HG02970 (cell line): Measurements from ENCODE around the gene PRM1.

Source experiments
- ATAC-seq: cut with Tn5 transposase; IDR thresholded peaks from one replicate; pipeline ENCODE4 v1.9.1; 2021; ENCODE audit warnings: mild to moderate bottlenecking, moderate library complexity, moderate number of reproducible peaks; ENCODE audit not compliant: unreplicated experiment, low FRiP score

Gene PRM1

DNA sequence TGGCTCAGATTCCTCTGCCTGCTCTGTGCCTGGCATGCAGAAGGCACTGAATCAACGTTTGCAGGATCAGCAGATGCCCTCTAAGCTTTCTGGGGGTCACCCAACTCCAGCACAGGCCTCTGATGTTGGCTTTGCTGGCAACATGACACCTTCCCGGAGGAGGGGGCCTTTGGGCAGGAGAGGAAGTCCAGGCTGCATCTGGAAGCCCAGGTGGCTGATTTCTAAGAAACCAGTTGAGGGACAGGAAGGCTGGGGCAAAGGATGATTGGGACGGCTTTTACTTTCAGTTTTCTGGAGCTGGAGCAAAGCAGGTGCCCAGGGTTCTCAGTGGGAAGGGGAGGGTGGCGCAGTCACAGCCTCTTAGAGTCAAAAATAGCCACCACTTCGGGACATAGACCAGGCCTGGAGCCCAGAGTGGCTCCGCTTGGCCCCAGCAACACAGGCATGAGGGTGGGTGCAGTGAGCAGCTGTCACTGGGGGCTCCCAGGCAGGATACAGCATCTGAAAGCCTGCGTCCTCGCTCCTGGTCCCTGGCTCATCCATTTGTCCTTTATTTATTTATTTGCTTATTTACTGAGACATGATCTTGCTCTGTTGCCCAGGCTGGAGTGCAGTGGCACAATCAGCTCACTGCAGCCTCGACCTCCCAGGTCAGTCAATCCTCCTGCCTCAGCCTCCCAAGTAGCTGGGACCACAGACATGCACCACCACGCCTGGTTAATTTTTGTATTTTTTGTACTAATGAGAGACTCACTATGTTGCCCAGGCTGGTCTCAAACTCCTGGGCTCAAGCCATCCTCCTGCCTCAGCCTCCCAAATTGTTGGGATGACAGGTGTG lies 40.3 kb downstream of the PRM1 start:
- ATAC-seq: no peak

DNA sequence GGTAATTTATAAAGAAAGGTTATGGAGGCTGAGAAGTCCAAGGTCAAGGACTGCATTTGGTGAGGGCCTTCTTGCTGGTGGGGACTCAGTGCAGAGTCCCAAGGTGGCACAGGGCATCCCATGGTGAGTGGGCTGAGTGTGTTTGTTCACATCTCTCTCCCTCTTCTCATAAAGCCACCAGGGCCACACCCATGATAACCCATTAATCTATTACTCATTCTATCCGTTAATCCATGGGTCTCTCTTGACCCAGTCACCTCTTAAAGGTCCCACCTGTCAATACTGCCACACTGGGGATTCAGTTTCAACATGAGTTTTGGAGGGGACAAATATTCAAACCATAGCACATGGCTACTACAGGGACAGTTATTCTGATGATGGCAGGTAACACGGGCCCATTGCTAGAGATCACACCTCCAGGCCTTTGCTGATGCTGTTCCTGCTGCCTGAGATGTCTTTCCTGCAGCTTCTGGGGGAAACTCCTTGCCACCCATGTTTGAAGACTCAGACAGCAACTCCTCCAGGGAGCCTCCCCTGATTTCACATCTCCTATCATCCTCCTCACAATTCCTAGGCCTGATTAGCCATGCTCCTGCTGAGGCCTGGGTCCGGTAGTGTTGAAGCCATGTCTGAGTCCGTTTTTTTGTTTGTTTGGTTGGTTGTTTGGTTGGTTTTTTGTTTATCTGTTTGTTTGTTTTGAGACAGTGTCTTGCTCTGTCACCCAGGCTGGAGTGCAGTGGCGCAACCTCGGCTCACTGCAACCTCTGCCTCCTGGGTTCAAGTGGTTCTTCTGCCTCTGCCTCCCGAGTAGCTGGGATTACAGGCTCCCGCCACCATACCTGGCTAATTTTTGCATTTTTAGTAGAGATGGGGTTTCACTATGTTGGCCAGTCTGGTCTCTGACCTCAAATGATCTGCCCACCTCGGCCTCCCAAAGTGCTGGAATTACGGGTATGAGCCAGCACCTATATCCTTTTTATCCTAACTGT lies 41.2 kb downstream of the PRM1 start:
- ATAC-seq: no peak

DNA sequence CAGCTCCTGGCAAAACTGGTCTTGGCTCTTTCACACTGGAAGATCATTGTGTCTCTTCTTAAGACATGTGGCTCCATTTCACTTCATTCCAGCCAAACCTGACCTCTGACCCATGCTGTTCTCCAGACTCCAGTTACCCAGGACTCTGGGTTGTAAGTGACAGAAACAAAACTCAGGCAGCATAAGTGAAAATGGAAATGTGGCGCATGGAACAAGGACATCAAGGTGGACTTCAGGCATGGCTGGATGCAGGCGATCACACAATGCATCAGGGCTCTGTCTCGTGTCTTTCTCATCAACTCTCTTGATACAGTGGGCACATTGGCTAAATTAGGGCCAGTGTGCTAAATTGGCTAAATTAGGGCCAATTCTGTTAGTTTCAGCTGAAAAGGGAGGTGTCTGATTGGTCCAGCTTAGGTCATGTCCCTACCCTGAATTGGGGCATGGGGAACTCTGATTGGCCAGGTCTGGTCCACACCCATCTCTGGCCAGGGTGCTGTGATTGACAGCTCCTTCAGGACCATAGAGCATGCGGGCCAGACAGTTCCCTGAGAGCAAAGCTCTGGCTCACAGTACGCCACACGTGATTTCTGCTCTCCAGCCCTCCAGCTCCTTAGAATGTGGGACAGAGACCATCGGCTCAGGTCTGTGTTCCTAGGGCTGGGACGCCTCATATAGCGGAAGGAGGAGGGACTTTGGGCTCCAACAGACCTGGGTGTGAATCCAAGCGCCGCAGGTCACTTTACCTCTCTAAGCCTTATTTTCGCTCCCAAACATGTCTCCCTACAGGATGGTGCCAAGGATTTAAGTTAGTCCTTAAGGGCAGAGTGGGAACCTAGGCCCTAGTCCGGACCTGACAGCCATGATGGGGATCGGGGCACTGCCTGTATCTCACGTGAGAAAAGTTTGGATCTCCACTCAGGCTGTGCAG lies 42.6 kb downstream of the PRM1 start:
- ATAC-seq: no peak

DNA sequence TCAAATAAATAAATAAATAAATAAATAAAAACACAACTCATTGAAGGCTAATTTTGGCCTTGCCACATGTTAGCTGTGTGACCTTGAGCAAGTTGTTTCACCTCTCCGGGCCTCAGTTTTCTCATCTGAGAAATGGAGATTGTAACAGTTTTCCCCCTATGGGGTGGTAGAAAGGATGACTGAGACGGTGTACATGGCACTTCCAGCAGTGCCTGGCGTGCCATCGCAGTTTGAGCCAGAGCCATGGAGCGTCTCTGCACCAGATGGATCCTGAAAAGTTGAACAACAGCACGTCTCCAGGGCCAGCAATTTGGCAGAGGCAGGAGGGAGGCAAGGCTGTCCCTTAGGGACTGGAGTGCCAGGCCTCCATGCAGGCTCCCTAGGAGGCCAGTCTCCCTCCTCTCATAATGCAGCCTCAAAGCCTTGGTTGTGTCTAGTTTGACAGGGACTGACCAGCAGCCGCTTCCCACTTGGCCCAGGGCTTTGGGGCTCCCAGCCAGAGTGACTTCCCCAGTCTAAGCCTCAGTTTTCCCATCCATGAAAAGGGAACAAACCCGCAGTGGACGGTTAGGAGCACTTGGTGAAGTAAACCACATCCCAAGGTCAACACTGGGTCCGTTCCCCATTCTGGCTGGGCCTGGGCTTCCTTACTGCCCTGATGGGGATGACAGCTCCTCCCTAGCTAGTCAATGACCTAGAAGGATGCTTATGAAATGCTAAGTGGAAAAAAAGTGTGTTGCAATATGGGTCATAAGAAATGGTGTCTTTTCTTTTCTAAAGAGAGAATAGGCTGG lies 44.5 kb downstream of the PRM1 start:
- no peak for ATAC-seq

DNA sequence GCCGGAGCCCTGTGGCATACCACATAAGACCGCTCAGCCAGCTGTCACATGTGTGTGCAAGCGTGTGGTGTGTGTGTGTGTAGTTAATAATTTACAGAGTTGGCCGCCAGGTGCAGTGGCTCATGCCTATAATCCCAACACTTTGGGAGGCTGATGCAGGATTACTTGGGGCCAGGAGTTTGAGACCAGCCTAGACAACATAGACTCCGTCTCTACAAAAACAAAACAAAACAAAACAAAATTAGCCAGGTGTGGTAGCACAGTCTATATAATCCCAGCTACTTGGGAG lies 45.5 kb downstream of the PRM1 start:
- no peak for ATAC-seq

DNA sequence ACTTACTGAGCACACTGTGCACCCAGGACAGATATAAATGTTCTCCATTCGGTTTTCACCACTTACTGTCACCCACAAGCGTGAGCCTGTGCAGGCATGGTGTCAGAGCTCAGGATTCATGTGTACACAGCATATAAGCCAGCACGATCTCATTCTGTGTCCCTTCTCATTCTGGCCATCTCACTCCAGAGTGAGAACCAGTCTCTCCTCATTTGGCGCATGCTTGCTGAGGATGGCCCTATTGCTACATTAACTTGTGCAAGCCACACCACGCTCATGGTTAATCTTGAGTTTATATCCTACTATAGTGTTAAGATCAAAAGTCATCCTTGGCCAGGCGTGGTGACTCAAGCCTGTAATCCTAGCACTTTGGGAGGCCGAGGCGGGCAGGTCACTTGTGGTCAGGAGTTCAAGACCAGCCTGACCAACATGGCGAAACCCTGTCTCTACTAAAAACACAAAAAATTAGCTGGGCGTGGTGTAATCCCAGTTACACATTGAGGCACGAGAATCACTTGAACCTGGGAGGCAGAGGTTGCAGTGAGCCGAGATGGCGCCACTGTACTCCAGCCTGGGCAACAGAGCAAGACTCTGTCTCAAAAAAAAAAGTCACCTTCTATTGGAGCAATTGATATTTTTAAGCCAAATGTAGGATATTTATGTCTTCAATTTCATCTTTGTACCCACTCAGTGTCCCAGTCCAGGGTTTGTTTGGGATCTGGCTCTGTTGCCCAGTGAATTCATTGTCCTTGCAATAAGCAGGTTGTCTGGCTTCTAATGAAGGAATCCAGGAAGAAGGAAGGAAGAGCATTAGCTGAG lies 46.0 kb downstream of the PRM1 start:
- no peak for ATAC-seq

DNA sequence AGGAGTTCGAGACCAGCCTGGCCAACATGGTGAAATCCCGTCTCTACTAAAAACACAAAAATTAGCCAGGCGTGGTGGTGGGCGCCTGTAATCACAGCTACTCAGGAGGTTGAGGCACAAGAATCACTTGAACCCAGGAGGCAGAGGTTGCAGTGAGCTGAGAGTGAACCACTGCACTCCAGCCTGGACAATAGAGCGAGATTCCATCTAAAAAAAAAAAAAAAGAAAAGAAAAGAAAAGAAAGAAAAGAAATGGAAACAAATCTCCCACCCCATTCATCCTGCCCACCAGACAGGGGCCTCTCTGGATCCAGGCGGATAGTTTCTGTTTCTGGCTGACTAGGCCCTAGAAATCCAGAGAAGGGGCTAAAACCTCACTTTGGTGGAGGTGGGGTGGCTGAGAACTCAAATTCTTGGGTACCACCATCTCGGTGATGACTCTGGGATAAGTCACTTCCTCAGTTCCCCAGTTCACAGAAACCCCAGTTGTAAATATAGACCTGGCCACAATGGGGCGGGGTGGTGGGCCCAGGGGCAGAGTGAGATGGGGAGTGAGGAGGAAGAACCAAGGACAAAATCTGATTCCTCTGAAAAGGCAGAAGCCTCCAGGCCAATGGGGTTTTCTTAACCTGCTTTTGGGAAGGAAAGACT lies 47.3 kb downstream of the PRM1 start:
- ATAC-seq: no peak

DNA sequence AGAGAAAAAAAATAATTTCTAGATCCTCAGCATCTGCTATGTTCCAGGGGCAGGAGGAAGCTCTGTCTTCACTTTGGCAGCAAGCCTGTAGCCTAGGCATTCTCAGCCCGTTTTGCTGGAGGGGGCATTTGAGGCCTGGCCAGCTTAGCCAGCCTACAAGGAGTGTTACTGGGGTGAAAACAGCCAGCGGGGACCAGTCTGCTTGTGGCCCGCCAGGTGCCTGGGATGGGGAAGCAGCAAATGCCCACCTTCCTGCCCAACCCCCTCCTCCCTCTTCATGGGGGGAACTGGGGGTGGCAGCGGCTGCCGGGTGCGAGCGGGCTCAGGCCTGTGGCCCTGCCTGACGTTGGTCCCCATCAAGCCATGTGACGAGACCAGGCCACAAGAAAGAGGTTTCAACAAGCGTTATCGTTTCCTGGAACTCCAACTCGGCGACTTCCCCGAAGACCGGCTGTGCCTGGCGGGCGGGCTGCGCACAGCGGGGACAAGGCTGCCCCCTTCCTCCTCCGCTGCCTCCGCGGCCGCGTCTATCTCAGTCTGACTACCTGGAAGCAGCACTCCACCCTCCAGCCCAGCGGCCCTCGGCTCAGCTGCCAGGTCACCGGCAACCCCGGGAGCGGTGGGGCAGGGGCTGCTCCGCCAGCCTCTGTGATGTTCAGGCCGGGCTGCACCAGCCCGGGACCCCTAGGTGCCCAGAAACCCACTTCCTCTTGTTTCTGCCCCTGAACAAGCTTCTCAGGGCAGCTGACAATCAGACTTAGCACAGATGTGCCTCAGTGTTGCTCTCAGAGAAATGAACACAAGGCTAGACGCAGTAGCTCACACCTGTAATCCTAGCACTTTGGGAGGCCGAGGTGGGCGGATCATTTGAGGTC lies 48.0 kb downstream of the PRM1 start:
- no peak for ATAC-seq

DNA sequence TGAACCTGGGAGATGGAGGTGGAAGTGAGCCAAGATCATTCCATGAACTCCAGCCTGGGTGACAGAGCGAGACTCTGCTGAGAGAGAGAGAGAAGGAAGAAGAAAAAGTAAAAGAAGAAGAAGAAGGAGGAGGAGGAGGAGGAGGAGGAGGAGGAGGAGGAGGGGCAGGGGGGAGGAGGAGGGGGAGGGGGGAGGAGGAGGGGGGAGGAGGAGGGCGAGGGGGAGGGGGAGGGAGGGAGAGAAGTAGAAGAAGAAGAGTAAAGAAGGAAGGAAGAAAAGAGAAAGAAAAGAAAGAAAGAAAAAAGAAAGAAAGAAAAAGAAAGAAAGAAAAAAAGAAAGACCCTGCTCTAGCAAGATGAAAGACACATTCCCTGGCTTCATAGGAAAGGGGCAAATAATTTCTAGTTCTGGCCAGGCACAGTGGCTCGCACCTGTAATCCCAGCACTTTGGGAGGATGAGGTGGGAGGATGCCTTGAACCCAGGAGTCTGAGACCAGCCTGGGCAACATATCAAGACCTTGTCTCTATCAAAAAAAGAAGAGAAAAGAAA lies 48.8 kb downstream of the PRM1 start:
- no peak for ATAC-seq

DNA sequence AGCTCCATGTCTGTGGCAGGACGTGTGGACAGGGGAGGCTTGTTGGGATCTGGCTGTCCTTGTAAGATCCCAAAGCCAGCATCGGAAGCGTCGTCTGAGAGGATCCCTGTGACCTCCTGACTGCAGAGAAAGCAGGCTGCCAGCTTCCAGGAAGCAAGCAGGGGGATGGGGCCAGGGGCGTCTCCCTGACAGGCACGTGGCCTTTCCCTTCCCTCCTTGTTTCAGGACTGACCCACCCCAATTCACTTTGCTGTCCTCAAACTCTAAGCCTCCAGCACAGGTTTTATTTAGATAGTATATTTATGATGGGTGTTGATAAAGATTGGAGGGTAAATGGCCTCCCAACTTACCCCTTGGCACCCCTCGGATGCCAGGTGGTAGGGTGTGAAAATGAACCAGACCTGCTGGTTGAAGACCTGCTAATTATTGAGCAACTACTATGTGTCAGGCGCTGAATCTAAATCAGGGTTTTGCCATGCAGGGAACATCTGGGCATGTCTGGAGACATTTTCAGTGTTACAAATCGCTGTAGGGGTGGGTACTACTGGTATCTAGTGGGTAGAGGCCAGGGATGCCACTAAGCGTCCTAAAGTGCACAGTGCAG lies 49.7 kb downstream of the PRM1 start:
- ATAC-seq: no peak
